GM12872 (cell line): ENCODE data around the gene ZNF92.

Experiments used
- CTCF ChIP-seq: IDR thresholded peaks from 3 replicates; pipeline ENCODE4 v1.5.1; 2011; ENCODE audit warnings: low read depth, mild to moderate bottlenecking, low read length, moderate library complexity; ENCODE audit not compliant: insufficient read depth

ZNF92 gene

GRCh38 chr7:65438598-65438997 is 64.9 kb downstream of the ZNF92 start:
- no peak for TF ChIP-seq CTCF

- no peak for TF ChIP-seq CTCF
Measured at GRCh38 chr7:65441010-65441409, 67.4 kb downstream of the ZNF92 start.

GRCh38 chr7:65444205-65444842 is 70.7 kb downstream of the ZNF92 start:
- no peak for TF ChIP-seq CTCF

- TF ChIP-seq CTCF, result no peak
Measured at GRCh38 chr7:65444899-65445823, 71.5 kb downstream of the ZNF92 start.

GRCh38 chr7:65447041-65447440 is 73.4 kb downstream of the ZNF92 start:
- peak; percentile 38; the same call in 1 of the 3 replicates for TF ChIP-seq CTCF

- no peak for TF ChIP-seq CTCF
Measured at GRCh38 chr7:65448816-65449504, 75.3 kb downstream of the ZNF92 start.

GRCh38 chr7:65449505-65449852 is 75.8 kb downstream of the ZNF92 start:
- TF ChIP-seq CTCF, result no peak
